GM20000 (cell line): ENCODE measurements around the gene CLPTM1L.
"Not testable (repeated sequence)": the region's sequence is repeated elsewhere in the genome, so short reads cannot be mapped to it uniquely, and the experiment has no call there.

Source experiments
- DNase-seq: peaks from one replicate; pipeline ENCODE4 v3.0.0; 2012; ENCODE audit warnings: low spot score
- CTCF ChIP-seq: IDR thresholded peaks from 2 replicates; pipeline ENCODE4 v1.5.1; 2012; ENCODE audit warnings: mild to moderate bottlenecking, control low read depth; ENCODE audit errors: extremely low read depth, missing control alignments

Gene CLPTM1L

GRCh38 chr5:1292846-1293415 is 52.0 kb downstream of the CLPTM1L start:
- no peak for TF ChIP-seq CTCF
- no peak for DNase-seq

- DNase-seq = no peak
- TF ChIP-seq CTCF = no peak
Measured at GRCh38 chr5:1292139-1292538, 52.8 kb downstream of the CLPTM1L start.

GRCh38 chr5:1291611-1292080 is 53.3 kb downstream of the CLPTM1L start:
- no peak for TF ChIP-seq CTCF
- no peak for DNase-seq

- not testable (repeated sequence) for DNase-seq
Measured at GRCh38 chr5:1290956-1291355, 53.9 kb downstream of the CLPTM1L start.

GRCh38 chr5:1289559-1289958 is 55.3 kb downstream of the CLPTM1L start:
- not testable (repeated sequence) for DNase-seq

- DNase-seq = no peak
- no peak for TF ChIP-seq CTCF
Measured at GRCh38 chr5:1288439-1289335, 56.2 kb downstream of the CLPTM1L start.

GRCh38 chr5:1285883-1286291 is 59.0 kb downstream of the CLPTM1L start:
- DNase-seq = no peak
- no peak for TF ChIP-seq CTCF

- TF ChIP-seq CTCF = no peak
- no peak for DNase-seq
Measured at GRCh38 chr5:1285141-1285540, 59.8 kb downstream of the CLPTM1L start.

- not testable (repeated sequence) for DNase-seq
Measured at GRCh38 chr5:1284336-1284970, 60.4 kb downstream of the CLPTM1L start.

- DNase-seq = not testable (repeated sequence)
Measured at GRCh38 chr5:1283729-1284041, 61.2 kb downstream of the CLPTM1L start.

GRCh38 chr5:1282993-1283728 is 61.7 kb downstream of the CLPTM1L start:
- not testable (repeated sequence) for DNase-seq
